Measurements from ENCODE around the gene PELI2.

Gene PELI2

DNA sequence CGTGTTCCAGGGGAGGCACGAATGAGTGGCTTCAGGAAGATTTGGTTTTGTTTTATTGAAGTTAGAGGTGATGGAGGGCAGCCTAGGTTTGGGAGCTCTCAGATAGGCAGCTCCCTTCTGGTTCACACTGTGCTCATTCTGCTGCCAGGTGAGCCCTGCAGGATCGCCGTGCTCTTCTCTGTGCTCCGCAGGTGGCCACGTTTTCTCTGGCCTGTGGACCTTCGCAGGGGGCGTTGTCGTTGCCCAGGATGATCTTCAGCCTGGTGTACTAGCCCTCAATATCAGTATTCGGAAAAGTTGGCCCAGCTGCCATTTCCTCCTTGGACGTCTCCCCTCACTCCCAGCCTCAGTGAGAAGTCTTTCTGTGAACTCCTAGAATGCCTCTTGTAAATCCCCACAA is 69.5 kb downstream of the PELI2 start:
- no peak overlapping the region for H3K4me3 ChIP-seq (ENCODE audit: low read depth, low read length)
- TF ChIP-seq, protein P1, sequence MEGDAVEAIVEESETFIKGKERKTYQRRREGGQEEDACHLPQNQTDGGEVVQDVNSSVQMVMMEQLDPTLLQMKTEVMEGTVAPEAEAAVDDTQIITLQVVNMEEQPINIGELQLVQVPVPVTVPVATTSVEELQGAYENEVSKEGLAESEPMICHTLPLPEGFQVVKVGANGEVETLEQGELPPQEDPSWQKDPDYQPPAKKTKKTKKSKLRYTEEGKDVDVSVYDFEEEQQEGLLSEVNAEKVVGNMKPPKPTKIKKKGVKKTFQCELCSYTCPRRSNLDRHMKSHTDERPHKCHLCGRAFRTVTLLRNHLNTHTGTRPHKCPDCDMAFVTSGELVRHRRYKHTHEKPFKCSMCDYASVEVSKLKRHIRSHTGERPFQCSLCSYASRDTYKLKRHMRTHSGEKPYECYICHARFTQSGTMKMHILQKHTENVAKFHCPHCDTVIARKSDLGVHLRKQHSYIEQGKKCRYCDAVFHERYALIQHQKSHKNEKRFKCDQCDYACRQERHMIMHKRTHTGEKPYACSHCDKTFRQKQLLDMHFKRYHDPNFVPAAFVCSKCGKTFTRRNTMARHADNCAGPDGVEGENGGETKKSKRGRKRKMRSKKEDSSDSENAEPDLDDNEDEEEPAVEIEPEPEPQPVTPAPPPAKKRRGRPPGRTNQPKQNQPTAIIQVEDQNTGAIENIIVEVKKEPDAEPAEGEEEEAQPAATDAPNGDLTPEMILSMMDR (IDR thresholded peaks at IDR 0.05; ENCODE audit: low read depth, low read length, missing control alignments): no peak
- in situ Hi-C loops (cut with HindIII; ENCODE audit: low sequenced_read_pairs): no loop called here
- DNase-seq (ENCODE audit: low read depth): no peak

DNA sequence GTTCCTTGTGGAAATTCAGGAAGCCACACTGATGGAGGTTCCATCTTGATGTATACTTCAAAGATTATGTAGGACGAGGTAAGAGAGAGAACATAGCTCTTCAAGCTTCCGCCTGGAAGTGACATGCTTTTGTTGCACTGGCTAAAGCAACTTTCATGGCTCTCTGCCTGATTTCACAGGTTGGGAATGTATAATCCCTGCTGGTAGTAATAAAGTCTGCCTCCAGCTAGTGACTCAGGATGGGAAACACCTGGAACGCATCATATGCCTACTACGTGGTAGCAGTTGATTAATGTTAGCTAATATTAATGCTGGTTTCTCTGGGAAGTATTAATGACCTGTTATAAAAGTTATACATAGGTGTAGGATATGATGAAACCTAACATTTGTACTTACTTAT is 71.1 kb downstream of the PELI2 start:
- TF ChIP-seq, protein P1 (IDR thresholded peaks at IDR 0.05; ENCODE audit: low read depth, low read length, missing control alignments): no peak
- DNase-seq (ENCODE audit: low read depth): peak; percentile 45
- in situ Hi-C loops (cut with HindIII; ENCODE audit: low sequenced_read_pairs): no loop called here
- no peak overlapping the region for H3K4me3 ChIP-seq (ENCODE audit: low read depth, low read length)

DNA sequence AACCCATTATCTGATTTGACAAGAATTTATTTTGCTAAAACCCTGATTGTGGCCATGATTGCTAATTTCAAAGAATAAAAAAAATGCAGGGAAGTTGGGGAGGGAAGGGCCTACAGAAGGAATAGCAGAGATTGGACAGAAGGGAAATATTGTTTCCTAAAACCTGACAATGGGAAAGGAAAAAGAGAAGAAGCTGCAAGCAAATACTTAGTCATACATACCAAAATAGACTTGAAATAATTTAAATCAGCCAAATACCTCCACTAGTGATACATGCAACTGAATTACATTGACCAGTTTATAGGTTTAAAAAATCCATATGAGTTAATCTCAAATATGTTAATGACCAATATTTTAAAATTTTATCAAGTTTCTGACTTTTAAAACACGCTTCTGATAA is 75.1 kb downstream of the PELI2 start:
- H3K4me3 ChIP-seq (ENCODE audit: low read depth, low read length): no peak overlapping the region
- no peak for DNase-seq (ENCODE audit: low read depth)
- in situ Hi-C loops (cut with HindIII; ENCODE audit: low sequenced_read_pairs): no loop called here
- TF ChIP-seq, protein P1 (IDR thresholded peaks at IDR 0.05; ENCODE audit: low read depth, low read length, missing control alignments): no peak

DNA sequence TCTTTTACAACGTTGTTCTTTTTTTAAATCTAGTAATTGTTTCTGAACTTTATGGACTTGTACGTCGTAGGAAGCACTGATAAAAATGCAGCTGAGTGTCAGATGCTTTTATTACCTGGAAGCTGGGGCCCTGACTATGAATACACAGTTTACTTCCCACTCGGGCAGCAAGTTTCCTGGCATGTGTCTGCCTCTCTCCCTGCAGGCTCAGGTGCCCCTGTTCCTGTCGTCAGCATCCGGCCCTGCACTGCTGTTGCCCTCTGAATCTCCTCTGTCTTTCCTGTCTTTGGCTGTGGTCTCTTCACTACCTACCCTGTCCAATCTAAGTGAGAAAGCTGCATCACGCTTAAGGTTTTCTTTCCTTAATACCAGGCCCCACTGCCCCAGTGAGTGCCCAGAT is 75.8 kb downstream of the PELI2 start:
- in situ Hi-C loops (cut with HindIII; ENCODE audit: low sequenced_read_pairs): no loop called here
- H3K4me3 ChIP-seq (ENCODE audit: low read depth, low read length): no peak overlapping the region
- TF ChIP-seq, protein P1 (IDR thresholded peaks at IDR 0.05; ENCODE audit: low read depth, low read length, missing control alignments): no peak
- no peak for DNase-seq (ENCODE audit: low read depth)

DNA sequence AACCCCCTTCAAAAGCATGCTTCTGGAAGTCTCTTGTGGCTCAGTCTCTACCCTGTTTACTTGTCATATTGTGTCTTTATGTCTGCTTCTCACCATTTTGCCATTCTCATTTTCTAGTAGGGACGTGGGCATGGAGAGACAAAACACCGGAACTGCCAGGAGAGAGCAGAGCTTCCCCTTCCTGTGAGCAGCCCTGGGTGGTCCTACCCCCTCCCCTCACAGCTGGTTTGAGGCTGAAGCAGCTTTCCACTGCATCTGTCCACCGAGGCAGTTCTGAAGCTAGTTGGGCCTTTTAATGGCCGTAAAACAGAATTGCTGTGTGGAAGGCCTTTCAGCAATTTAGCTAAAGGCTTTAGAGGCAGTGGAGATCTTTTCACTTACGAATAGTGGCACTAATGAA is 77.0 kb downstream of the PELI2 start:
- in situ Hi-C loops (cut with HindIII; ENCODE audit: low sequenced_read_pairs): no loop called here
- TF ChIP-seq, protein P1 (IDR thresholded peaks at IDR 0.05; ENCODE audit: low read depth, low read length, missing control alignments): no peak

DNA sequence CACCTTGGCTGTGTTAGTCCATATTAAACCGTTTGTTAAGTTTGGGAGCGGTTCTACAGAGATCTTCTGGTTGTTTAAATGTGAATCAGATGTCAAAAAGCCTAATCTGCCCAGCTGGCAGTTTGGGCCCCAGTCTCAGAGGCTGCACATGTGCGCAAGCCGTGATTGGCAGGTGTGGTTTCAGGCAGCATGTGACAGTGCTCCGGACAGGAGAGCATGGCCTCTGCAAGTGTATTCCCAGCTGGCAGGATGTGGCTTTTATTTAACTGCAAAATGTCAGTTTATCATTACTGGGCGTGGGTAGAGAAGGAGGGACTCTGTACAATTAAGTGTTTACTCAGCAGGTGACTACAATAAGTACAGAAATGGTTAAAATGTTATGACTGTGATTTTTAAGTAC is 77.5 kb downstream of the PELI2 start:
- TF ChIP-seq, protein P1 (IDR thresholded peaks at IDR 0.05; ENCODE audit: low read depth, low read length, missing control alignments): no peak
- no peak for DNase-seq (ENCODE audit: low read depth)
- H3K4me3 ChIP-seq (ENCODE audit: low read depth, low read length): no peak overlapping the region
- in situ Hi-C loops (cut with HindIII; ENCODE audit: low sequenced_read_pairs): no loop called here

More for the DNA sequence above, 77.0 kb downstream of the PELI2 start:
- no peak overlapping the region for H3K4me3 ChIP-seq (ENCODE audit: low read depth, low read length)
- DNase-seq (ENCODE audit: low read depth): no peak

DNA sequence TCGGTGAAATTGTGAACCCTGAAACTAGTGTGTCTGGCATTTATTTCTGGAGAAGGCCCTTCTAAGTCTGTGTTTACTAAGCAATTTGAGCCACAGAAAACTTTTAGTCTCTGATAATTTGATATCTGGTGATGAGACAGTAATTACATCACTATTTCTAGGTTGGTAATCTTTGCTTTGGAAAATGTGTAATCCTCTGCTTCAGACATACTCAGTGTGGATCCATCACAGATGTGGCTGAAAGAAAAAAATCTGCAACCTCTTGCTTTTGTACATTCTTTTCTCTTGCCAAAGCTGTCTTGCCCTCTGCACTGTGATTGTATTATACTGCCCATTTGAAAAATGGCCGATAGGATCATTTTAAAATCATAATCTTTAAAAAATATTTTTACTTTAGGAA is 78.1 kb downstream of the PELI2 start:
- no peak overlapping the region for H3K4me3 ChIP-seq (ENCODE audit: low read depth, low read length)
- in situ Hi-C loops (cut with HindIII; ENCODE audit: low sequenced_read_pairs): no loop called here
- DNase-seq (ENCODE audit: low read depth): no peak
- TF ChIP-seq, protein P1 (IDR thresholded peaks at IDR 0.05; ENCODE audit: low read depth, low read length, missing control alignments): no peak
